Astrocyte of the hippocampus (primary cell): ENCODE measurements around the gene RNF6.

Experiments
- DNase-seq: peaks from one replicate; pipeline ENCODE4 v3.0.0; 2011; ENCODE audit warnings: low read depth, low spot score

The RNF6 gene

DNA sequence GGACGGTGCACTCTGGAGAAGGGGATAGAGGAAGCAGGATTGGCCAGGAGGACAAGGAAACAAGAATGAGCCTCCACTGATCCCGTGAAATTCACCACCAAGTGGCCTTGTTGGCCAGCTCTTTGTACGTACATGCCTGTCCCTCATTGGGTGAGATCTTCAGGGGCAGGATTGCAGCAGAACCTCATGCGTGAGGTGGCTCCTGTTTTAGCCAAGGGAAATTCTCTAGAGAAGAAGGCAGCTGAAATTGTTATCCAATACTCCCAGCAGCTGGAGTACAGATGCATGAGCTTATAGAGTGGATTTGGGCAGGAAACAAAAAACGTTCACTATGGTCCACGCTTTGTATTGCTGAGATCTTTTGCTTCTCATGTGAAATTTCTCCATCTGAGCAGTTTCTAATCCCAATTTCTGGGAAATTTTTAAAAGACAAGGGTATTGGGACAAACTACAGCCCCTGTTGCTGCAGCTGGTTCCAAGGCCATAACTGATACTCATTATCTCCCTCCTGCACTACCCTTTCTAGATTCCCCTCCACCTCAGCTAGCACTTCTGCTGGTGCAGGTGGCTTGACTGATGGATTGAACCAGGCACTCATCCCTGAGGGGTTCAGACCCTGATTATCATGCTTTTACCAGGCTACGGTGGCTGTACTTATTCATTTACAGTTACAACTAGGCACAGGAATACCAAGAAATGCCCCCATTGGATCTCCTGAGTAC lies 3.9 kb upstream of the RNF6 start:
- no peak for DNase-seq

- DNase-seq = no peak
Observed at GRCh38 chr13:26222520-26223046, 469 bp upstream of the RNF6 start.

- no peak for DNase-seq
Observed at GRCh38 chr13:26221399-26221720, 754 bp downstream of the RNF6 start.

DNA sequence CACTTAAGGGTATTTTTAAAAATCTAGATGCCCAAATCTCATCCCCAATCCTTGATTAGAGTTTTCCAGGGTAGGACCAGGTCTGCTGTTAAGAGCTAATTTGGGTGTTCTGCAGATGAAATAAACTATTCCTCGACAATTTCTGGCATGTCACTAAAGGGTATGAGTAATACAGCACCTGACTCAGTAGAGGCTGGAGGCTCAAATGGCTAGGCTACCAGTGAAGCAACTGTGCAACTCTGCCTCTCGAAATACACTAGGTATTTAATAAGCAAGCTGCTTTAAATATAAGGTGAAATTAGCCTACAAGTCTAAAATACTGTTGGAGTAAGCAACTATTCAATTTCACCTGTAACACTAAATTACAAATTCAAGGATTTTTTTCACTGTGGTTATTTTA lies 1.5 kb downstream of the RNF6 start:
- DNase-seq = peak; percentile 55

- peak; percentile 56 for DNase-seq
Observed at GRCh38 chr13:26219726-26220125, 2.4 kb downstream of the RNF6 start.

DNA sequence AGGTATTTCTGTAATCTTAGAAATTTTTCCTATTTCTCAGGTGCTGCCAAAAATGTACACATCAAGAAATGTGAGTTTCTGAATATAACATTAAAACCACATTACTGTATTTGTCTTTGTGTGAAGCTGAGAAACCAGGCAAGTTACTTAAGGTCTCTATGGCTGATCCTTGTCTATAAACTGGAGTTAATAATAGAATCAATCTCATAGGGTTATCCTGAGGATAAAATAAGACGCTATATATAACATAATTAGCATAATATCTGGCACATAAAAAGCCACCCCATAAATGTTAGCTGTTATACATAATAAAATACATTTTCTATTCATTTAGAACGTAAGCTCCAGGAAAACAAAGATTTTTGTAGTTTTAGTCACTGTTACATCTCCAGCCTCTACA lies 6.1 kb downstream of the RNF6 start:
- DNase-seq = no peak

DNA sequence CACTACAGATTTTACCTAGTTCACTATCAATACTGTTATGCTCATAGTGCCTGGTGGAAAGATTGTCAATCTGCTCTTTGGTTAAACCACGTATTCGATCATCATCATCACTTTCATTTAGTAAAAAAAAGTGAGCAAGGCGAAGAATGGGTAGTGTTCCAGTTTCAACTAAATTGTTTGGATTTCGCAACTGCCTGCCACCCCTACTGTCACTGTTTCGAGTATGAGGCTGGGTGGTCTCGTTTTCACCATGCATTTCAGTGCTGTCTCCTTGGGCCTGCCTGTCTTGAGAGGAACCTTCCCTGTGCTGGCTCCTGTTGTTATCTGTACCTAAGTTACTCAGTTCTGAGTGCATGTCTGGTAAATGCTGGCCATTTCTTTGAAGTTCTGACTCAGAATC lies 8.1 kb downstream of the RNF6 start:
- DNase-seq = no peak

DNA sequence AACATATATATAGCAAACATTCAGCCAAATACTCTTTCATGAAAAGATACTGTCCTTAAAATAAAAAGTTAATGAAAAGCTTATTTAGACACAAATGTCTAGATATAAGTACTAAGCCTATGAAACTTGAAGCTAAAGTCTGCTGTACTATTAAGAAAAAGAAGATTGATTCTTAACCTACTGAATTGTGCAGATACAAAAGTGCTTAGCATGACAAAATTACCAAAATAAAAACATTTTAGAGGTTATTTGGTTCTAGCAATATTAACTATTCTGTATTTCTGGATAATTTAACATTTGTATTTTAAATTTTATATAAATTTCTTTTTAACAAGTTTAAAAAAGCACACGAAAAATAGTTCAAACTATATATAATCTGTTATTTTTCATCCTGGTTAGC lies 8.8 kb downstream of the RNF6 start:
- DNase-seq = no peak

DNA sequence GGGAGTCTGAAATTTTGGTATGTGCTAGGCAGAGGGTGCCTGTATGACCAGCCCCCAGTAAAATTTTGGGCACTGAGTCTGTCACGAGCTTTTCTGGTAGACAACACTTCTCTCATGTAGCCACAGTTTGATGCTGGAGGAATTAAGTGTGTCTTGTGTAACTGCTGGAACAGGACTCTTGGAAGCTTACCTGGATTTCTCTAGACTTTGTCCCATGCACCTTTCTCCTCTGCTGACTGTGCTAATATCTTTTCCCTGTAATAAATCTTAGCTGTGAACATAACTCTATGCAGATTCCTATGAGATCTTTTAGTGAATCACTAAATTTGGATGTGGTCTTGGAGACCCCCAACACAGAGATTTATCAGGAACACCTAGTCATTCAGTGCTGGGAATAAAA lies 13.8 kb downstream of the RNF6 start:
- no peak for DNase-seq

DNA sequence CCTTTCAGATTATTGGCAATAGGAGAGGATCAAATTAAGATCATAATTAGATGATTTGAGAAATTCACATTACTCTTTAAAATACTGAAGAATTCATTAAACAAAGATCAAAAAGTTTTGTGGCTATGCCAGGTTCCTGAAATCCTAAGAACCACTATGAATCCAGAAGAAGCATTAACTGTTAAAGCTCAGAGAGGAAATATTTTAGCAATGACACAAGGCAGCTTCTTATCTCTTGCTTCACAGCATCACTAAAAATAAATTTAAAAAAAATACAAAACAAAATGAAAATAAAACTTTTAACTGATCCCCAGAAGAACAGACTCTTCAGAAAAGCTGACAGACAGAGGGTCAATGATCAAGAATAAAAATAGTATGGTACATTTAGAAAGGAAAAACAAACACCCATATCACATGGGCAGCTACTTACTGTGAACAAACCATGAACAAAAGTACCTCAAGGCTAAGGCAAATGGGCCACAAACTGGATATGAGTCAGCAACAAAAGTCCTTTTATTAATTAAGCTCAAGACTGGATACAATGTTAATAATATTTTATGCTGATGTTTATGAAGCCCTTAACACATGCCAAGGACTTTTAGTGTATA lies 19.6 kb downstream of the RNF6 start:
- peak; percentile 43 for DNase-seq

DNA sequence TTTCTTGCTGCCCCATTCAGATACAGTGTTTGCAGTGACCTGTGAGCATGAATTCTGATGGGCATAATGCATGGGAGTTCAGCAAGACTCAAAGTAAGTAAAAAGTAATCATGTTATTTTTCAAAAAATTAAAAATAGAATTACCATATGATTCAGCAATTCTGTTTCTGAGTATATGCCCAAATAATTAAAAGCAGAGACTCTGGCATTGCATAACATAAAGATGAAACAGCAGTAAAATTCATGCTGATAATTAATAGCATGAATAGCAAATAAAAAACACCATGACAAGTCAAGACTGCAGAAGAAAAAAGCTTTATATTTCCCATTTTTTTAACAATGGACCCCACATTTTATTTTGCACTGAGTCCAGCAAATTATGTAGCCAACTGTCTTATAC lies 21.3 kb downstream of the RNF6 start:
- no peak for DNase-seq

DNA sequence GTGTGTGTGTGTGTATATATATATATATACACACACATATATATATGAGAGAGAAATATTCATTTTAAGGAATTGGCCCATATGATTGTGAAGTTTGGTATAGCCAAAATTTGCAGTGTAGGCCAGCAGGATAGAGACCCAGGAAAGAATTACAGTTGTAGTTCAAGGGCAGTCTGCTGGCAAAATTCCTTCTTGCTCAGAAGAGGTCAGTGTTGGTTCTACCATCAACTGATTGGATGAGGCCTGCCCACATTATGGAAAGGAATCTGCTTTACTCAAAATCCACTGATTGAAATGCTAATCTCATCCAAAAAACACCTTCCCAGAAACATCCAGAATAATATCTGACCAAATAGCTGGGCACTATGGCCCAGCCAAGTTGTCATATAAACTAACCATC lies 24.0 kb downstream of the RNF6 start:
- no peak for DNase-seq

GRCh38 chr13:26197298-26197697 lies 24.8 kb downstream of the RNF6 start:
- DNase-seq = no peak

DNA sequence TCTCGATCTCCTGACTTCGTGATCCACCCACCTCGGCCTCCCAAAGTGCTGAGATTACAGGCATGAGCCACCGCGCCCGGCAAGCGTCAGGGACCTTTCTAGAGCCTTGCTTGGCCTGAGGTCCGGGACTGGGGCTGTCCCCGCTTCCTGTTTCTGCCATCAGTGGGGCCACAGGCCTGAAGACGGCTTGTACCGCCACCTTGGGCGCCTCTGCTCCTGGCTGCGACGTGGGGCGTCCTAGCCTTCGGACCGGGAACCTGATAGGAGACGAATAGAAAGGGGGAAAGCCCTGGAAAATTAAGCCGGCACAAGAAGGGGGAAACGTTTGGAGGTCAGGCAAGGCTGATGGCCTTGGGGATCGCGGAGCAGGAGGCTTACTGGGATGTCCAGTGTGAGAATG lies 35.1 kb downstream of the RNF6 start:
- no peak for DNase-seq

- peak; percentile 96 for DNase-seq
Observed at GRCh38 chr13:26186118-26186870, 35.8 kb downstream of the RNF6 start.

- DNase-seq = no peak
Observed at GRCh38 chr13:26185720-26186117, 36.4 kb downstream of the RNF6 start.

DNA sequence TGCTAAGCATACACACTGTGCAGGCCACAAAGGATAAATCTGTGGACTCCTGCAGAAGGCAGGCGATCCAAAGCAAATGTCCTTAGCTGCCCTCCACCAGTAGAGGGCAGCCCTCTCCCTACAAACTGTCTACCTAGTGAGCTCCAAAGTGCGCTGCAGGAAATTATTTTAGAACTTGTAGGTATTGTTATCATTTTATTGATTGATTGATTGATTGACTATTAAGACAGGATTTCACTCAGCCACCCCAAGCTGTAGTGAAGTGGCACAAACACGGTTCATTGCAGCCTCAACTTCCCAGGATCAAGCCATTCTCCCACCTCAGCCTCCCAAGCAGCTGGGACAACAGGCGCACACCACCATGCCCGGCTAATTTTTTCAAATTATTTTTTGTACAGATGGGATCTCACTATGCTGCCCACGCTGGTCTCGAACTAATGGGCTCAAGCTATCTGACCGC lies 37.3 kb downstream of the RNF6 start:
- peak; percentile 84 for DNase-seq

DNA sequence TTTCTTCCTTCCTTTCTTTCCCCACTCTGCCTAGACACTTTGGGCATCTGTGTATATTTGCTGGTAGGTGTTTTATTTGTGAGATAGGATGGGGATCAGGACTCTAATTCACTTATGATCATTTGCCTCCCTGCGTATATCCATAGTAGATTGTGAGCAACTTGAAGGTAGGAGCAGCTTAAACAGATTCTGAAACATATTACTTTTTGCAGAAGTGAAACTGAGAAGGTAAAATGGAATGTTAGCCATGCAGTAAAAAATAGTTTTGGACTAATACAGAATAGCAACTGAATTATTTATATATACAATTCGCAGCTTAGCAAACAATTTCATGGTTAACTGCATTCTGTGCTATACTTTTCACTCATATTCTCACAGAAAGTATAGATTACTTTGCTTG lies 38.7 kb downstream of the RNF6 start:
- DNase-seq = no peak

- DNase-seq = no peak
Observed at GRCh38 chr13:26179344-26179743, 42.8 kb downstream of the RNF6 start.

DNA sequence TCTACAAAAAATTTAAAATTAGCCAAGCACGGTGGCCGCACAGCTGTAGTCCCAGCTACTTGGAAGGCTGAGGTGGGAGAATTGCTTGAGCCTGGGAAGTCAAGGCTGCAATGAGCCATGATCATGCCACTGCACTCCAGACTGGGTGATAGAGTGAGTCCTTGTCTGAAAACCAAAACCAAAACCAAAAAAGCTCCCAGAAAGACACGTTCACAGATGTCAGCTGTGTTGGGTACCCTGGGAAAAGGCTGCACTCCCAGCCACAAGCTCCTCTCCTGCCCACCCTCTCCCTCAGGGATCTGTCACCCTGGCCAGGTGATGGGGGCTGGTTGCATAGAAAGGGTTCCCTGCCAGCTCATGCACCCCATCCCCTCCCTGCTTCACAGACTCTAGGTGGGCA lies 53.3 kb downstream of the RNF6 start:
- no peak for DNase-seq

DNA sequence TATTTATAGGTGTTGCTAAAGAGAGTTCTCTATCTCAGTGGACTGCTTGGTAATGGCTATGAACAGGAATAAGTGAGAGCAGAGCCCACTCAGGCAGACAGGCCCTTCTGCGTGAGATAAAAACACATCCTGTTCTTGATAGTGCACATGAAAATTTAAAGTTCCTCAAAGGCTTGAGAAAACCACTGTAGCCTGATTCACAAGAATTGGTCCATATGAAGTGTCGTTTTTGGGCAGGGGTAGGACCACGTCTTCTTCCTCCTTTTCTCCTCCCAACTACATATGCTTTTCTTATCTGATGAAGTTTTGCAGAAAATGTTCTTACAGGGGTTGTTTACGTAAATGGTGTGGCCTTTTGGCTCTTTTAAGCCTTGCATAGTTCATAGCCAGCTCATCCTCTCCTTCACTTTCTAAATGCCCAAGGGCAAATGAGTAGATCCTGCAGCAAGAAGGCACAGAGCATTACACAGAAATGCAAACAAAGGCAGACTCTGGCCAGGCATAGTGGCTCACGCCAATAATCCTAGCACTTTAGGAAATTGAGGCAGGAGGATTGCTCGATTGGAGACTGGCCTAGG lies 53.8 kb downstream of the RNF6 start:
- no peak for DNase-seq

- no peak for DNase-seq
Observed at GRCh38 chr13:26163812-26164211, 58.3 kb downstream of the RNF6 start.
